Panc1 (cell line): ENCODE data around the gene SKA2. TPM values are rescaled to one million over a fixed set of nuclear protein-coding genes. Genes with fewer than 3 reads are reported as not detected.

ENCODE experiments used
- ATAC-seq: fragments of 200-7000 bp; cut with Tn5 transposase; 2 replicates; pipeline ENCODE4 v1.9.1; 2020; ENCODE audit warnings: mild to moderate bottlenecking, moderate library complexity
- BruUV-seq: library from RNA; stranded (reverse); fragments of 400-500 nt; replicated peaks from 2 replicates; lab custom pipeline; 2021; lab: Mats Ljungman, UMichigan
- CTCF ChIA-PET: fragments of 300-600 bp; sonication (Branson Sonifier 250); formaldehyde crosslinking; loops from one replicate; lab custom pipeline; 2022; ENCODE audit warnings: antibody characterized with exemption; lab: Charles Lee
- POLR2A ChIA-PET: fragments of 300-600 bp; sonication (Branson Sonifier 250); formaldehyde crosslinking; loops from one replicate; lab custom pipeline; 2022; ENCODE audit warnings: antibody characterized with exemption; lab: Charles Lee
- DNase-seq: peaks from one replicate; pipeline ENCODE4 v3.0.0-alpha.2; 2010; ENCODE audit warnings: low read depth, low spot score
- H3K27ac ChIP-seq: 2 replicates; pipeline ENCODE4 v1.5.1; 2011; ENCODE audit warnings: mild to moderate bottlenecking, low read length, inconsistent platforms
- H3K27me3 ChIP-seq: fragments of 200-500 bp; sonication (Bioruptor generic); 2 replicates; pipeline ENCODE4 v1.6.0; 2014; ENCODE audit warnings: low read length, inconsistent platforms; ENCODE audit not compliant: control insufficient read depth, insufficient read depth
- H3K36me3 ChIP-seq: fragments of 200-500 bp; sonication (Bioruptor generic); 2 replicates; pipeline ENCODE4 v1.5.1; 2014; ENCODE audit warnings: inconsistent platforms, mild to moderate bottlenecking, low read length, moderate library complexity; ENCODE audit not compliant: control insufficient read depth, insufficient read depth
- H3K4me1 ChIP-seq: 2 replicates; pipeline ENCODE4 v1.5.1; 2011; ENCODE audit warnings: inconsistent platforms, mild to moderate bottlenecking, low read length, moderate library complexity; ENCODE audit not compliant: control insufficient read depth, insufficient read depth
- H3K4me3 ChIP-seq, 2 experiments: 2 replicates each; pipeline ENCODE4 v1.5.1; 2011 to 2012; ENCODE audit warnings: low read depth in 2 of 2, low read length in 2 of 2, mild to moderate bottlenecking in 2 of 2, inconsistent platforms in 1 of 2, moderate library complexity in 1 of 2
- H3K9me3 ChIP-seq: fragments of 200-500 bp; sonication (Bioruptor generic); 2 replicates; pipeline ENCODE4 v1.5.1; 2014; ENCODE audit warnings: low read depth, mild to moderate bottlenecking, inconsistent platforms, low read length, moderate library complexity; ENCODE audit not compliant: control insufficient read depth, insufficient read depth
- POLR2AphosphoS5 ChIP-seq: IDR thresholded peaks from 2 replicates; pipeline ENCODE4 v1.6.1; 2012; ENCODE audit warnings: mild to moderate bottlenecking, low read depth, low read length, moderate library complexity
- SIN3A ChIP-seq: IDR thresholded peaks from 2 replicates; pipeline ENCODE4 v1.6.1; 2012; ENCODE audit warnings: low read depth, mild to moderate bottlenecking, low read length, moderate library complexity, borderline replicate concordance; ENCODE audit not compliant: insufficient read depth
- TCF7L2 ChIP-seq: IDR thresholded peaks from 2 replicates; pipeline ENCODE4 v1.6.1; 2011; ENCODE audit warnings: mild to moderate bottlenecking, low read depth, low read length, inconsistent platforms
- in situ Hi-C: cut with HindIII; loops from 2 replicates; pipeline ENCODE4 v1.10.0; 2016; ENCODE audit warnings: low sequenced_read_pairs, low pct_unique_long_range_greater_than_20kb
- intact Hi-C: fragments of 100-400 bp; cut with micrococcal nuclease; formaldehyde crosslinking; loops from one replicate; pipeline ENCODE4 v1.10.0; 2022; ENCODE audit not compliant: unreplicated experiment
- total RNA-seq: library from RNA; stranded (reverse); gene quantifications from one replicate; pipeline ENCODE4 v1.2.1, GENCODE V29; 2021; ENCODE audit not compliant: unreplicated experiment
- TF ChIP-seq, protein P1 (sequence below), 2 experiments: IDR thresholded peaks; 2 replicates each; pipeline ENCODE4 v1.6.1; 2011 to 2012; ENCODE audit warnings: low read depth in 2 of 2, control low read depth in 1 of 2, low read length in 1 of 2, mild to moderate bottlenecking in 1 of 2, moderate library complexity in 1 of 2; ENCODE audit not compliant: insufficient read depth in 1 of 2
- TF ChIP-seq, protein P2 (sequence below): fragments of 450-650 bp; IDR thresholded peaks from 2 replicates; pipeline ENCODE4 v1.5.1; 2017; ENCODE audit warnings: mild to moderate bottlenecking

The SKA2 gene
- total RNA-seq, 1 experiment from 2014 or later: 30.3 TPM

DNA sequence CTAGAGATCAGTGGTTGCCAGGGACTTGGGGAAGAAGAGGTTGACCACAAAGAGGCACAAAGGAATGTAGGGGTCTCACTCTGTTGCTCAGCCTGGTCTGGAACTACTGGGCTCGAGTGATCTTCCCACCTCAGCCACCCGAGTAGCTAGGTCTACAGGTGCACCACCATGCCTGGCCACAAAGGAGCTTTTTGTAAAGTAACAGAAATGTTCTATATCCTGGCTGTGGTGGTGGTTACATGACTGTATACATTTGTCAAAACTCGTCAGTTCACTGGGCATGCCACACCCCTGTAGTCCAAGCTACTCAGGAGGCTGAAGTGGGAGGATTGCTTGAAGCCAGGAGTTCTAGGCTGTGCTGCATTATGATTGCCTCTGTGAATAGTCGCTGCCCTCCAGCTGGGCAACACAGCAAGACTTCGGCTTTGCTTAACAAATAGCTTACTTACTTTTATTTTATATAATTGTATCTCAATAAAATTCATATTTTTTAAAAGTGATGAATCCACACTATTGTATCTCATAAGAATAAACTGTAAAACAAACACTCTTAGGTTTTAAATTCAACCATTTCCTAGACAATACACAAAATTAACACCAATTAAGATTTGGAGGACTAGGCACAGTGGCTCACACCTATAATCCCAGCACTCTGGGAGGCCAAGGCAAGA, 5.0 kb downstream of the SKA2 start:
- Histone ChIP-seq H3K27me3 (no peaks in the 10 kb centered on the region), H3K4me3 (no peak overlapping the region), H3K27ac (no peak overlapping the region; the same call in 1 of the 2 replicates), H3K36me3 (peaks cover 2% of the 10 kb centered on the region), H3K4me1 (peaks cover 14% of the 10 kb centered on the region), H3K9me3 (no peaks in the 10 kb centered on the region)
- ATAC-seq (no peak), DNase-seq (no peak)
- BruUV-seq: no TSS peak
- no peak for TF ChIP-seq POLR2AphosphoS5
- TF ChIP-seq TCF7L2: no peak
- no peak for TF ChIP-seq SIN3A
- TF ChIP-seq, protein P1, sequence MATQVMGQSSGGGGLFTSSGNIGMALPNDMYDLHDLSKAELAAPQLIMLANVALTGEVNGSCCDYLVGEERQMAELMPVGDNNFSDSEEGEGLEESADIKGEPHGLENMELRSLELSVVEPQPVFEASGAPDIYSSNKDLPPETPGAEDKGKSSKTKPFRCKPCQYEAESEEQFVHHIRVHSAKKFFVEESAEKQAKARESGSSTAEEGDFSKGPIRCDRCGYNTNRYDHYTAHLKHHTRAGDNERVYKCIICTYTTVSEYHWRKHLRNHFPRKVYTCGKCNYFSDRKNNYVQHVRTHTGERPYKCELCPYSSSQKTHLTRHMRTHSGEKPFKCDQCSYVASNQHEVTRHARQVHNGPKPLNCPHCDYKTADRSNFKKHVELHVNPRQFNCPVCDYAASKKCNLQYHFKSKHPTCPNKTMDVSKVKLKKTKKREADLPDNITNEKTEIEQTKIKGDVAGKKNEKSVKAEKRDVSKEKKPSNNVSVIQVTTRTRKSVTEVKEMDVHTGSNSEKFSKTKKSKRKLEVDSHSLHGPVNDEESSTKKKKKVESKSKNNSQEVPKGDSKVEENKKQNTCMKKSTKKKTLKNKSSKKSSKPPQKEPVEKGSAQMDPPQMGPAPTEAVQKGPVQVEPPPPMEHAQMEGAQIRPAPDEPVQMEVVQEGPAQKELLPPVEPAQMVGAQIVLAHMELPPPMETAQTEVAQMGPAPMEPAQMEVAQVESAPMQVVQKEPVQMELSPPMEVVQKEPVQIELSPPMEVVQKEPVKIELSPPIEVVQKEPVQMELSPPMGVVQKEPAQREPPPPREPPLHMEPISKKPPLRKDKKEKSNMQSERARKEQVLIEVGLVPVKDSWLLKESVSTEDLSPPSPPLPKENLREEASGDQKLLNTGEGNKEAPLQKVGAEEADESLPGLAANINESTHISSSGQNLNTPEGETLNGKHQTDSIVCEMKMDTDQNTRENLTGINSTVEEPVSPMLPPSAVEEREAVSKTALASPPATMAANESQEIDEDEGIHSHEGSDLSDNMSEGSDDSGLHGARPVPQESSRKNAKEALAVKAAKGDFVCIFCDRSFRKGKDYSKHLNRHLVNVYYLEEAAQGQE (IDR thresholded peaks at IDR 0.05; ENCODE audit: insufficient read depth in 1 of 2, low read depth in 2 of 2, low read length in 1 of 2): no peak
- TF ChIP-seq, protein P2, sequence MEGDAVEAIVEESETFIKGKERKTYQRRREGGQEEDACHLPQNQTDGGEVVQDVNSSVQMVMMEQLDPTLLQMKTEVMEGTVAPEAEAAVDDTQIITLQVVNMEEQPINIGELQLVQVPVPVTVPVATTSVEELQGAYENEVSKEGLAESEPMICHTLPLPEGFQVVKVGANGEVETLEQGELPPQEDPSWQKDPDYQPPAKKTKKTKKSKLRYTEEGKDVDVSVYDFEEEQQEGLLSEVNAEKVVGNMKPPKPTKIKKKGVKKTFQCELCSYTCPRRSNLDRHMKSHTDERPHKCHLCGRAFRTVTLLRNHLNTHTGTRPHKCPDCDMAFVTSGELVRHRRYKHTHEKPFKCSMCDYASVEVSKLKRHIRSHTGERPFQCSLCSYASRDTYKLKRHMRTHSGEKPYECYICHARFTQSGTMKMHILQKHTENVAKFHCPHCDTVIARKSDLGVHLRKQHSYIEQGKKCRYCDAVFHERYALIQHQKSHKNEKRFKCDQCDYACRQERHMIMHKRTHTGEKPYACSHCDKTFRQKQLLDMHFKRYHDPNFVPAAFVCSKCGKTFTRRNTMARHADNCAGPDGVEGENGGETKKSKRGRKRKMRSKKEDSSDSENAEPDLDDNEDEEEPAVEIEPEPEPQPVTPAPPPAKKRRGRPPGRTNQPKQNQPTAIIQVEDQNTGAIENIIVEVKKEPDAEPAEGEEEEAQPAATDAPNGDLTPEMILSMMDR: no peak
- in situ Hi-C loops (no loop called here), intact Hi-C loops (no loop called here)
- ChIA-PET POLR2A (interaction anchor here (1.1 kb wide), 1 partner anchor 16 kb away, joined by 3 read pairs; no protein-coding TSS in a partner anchor), CTCF (no interaction called here)

DNA sequence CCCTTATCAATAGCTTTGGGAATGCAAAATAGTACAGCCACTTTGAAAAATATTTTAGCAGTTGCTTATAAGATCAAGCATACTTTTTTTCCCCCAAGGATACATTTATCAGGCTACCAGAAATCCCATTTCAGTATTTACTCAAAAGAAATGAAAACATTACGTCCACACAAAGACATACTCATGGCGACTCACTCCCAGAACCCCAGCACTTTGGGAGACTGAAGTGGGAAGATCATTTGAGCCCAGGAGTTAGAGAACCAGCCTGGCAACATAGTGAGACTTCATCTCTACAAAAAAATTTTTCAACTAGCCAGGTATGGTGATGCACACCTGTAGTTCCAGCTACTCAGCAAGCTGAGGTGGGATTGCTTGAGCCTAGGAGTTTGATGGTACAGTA, 5.9 kb downstream of the SKA2 start:
- H3K9me3 ChIP-seq: no peaks in the 10 kb centered on the region
- H3K27me3 ChIP-seq: no peaks in the 10 kb centered on the region
- intact Hi-C loops (no loop called here), in situ Hi-C loops (no loop called here)
- H3K4me3 ChIP-seq: no peak overlapping the region
- BruUV-seq: no TSS peak
- DNase-seq (no peak), ATAC-seq (no peak)
- ChIA-PET POLR2A (interaction anchor here (0.6 to 1.1 kb wide), 4 partner anchors 10 to 144 kb away, joined by 3 read pairs; no protein-coding TSS in a partner anchor), CTCF (no interaction called here)
- TF ChIP-seq, protein P1 (IDR thresholded peaks at IDR 0.05; ENCODE audit: insufficient read depth in 1 of 2, low read depth in 2 of 2, low read length in 1 of 2): no peak
- no peak for TF ChIP-seq SIN3A
- TF ChIP-seq POLR2AphosphoS5: no peak
- no peak for TF ChIP-seq TCF7L2
- TF ChIP-seq, protein P2: no peak
- H3K36me3 ChIP-seq: peaks cover 2% of the 10 kb centered on the region; the same call in 1 of the 2 replicates
- H3K27ac ChIP-seq: no peak overlapping the region
- H3K4me1 ChIP-seq: peaks cover 14% of the 10 kb centered on the region
